Suprapubic skin (tissue), 4 donors: ENCODE results near the gene MMP28.

Source experiments
- CTCF ChIP-seq, 2 donors: fragments of 200-600 bp in 1 of 2; fragments of 450-650 bp in 1 of 2; sonication (generic) in 1 of 2; IDR thresholded peaks; one replicate each; pipeline ENCODE4 v1.5.1; 2016 to 2019; ENCODE audit warnings: antibody characterized with exemption in 2 of 2, mild to moderate bottlenecking in 1 of 2, moderate library complexity in 1 of 2
- POLR2A ChIP-seq, 2 donors: fragments of 450-650 bp; IDR thresholded peaks; one replicate each; pipeline ENCODE4 v1.6.1; 2017; ENCODE audit warnings: antibody characterized with exemption in 2 of 2, mild to moderate bottlenecking in 2 of 2, moderate library complexity in 2 of 2
- POLR2AphosphoS5 ChIP-seq, 3 donors: sonication (generic); formaldehyde crosslinking; IDR thresholded peaks; one replicate each; pipeline ENCODE4 v1.6.1; 2017; ENCODE audit warnings: antibody characterized with exemption in 3 of 3

GRCh38 chr17:35760587-35760986 is 34.9 kb downstream of the MMP28 start, which contains the start of gene C17orf50:
- TF ChIP-seq CTCF (IDR thresholded peaks at IDR 0.05) (no peak), POLR2A (IDR thresholded peaks at IDR 0.05) (no peak), POLR2AphosphoS5 (IDR thresholded peaks at IDR 0.05) (no peak)
